Measurements from ENCODE around the gene MTCL1. TPM values are rescaled to one million over a fixed set of nuclear protein-coding genes. Genes with fewer than 3 reads are reported as not detected.

Gene MTCL1
- total and polyA plus RNA-seq, 9 of the 15 experiments (the other 6 are each of a cell fraction or from before 2014, with no cell fraction given): 0.21 to 7.4 (median 3.7) TPM

- H3K9me3 ChIP-seq (replicated peaks; ENCODE audit: control insufficient read depth, insufficient read depth, low read depth, low read length): no peaks in the 10 kb centered on the region
- BruUV-seq (replicated peaks): no TSS peak
- no peaks in the 10 kb centered on the region for H3K9me1 ChIP-seq (ENCODE audit: control insufficient read depth, insufficient read depth, low read length)
- FAIRE-seq (no peak), DNase-seq (ENCODE audit: extremely low read depth in 1 of 4, low spot score in 3 of 4) (no peak), ATAC-seq (no peak)
- ChIA-PET POLR2A (interaction anchor here (0.6 to 0.7 kb wide), 2 partner anchors 220 to 1916 kb away, joined by 3 to 4 read pairs; no protein-coding TSS in a partner anchor), CTCF (ENCODE audit: low intra/inter-chr PET ratio) (no interaction called here)
- intact Hi-C loops (cut with micrococcal nuclease): no loop called here
- no peak overlapping the region for H3K4me2 ChIP-seq (ENCODE audit: insufficient read depth, low read length)
- H3K27me3 ChIP-seq (ENCODE audit: control insufficient read depth in 2 of 2, insufficient read depth in 2 of 2, low read length in 2 of 2): peaks cover 16 to 21% of the 10 kb centered on the region in 2 experiments
- peaks cover 0 to under 1% of the 10 kb centered on the region in 2 experiments; a peak in 1 of 5 replicates for H3K4me1 ChIP-seq (replicated peaks in 1 of 2; ENCODE audit: control insufficient read depth in 2 of 2, insufficient read depth in 2 of 2, low read length in 2 of 2)
- no peak overlapping the region for H3K9ac ChIP-seq (ENCODE audit: insufficient read depth in 1 of 2, low read depth in 2 of 2, low read length in 2 of 2)
- no peaks in the 10 kb centered on the region for H3K36me3 ChIP-seq (ENCODE audit: control insufficient read depth, insufficient read depth, low read length)
- 7% methylated on average over 2 of the region's 2 CpGs for WGBS (ENCODE audit: insufficient coverage, low coverage, missing lambda C conversion rate)
- H3K79me2 ChIP-seq (ENCODE audit: control insufficient read depth, insufficient read depth, low read length): no peaks in the 10 kb centered on the region
- H2AFZ ChIP-seq (ENCODE audit: low read depth, low read length): no peak overlapping the region
- no peak overlapping the region for H3K4me3 ChIP-seq
- H3K27ac ChIP-seq (ENCODE audit: extremely low read depth, low read depth, low read length): no peak overlapping the region
- no peaks in the 10 kb centered on the region for H4K20me1 ChIP-seq (replicated peaks; ENCODE audit: control insufficient read depth, insufficient read depth, low read length)
- in situ Hi-C loops (cut with MboI): no loop called here
- TF ChIP-seq PTTG1 (tag; IDR thresholded peaks at IDR 0.05; ENCODE audit: low read depth): no peak
- TF ChIP-seq ZNF121 (CRISPR knock-in tag; conservative IDR thresholded peaks at IDR 0.05): no peak
- TF ChIP-seq FOXA3 (CRISPR knock-in tag; conservative IDR thresholded peaks at IDR 0.05 in 1 of 2, IDR thresholded peaks at IDR 0.05 in 1 of 2): no peak
- no peak for TF ChIP-seq KDM2B (CRISPR knock-in tag; IDR thresholded peaks at IDR 0.05)
- TF ChIP-seq MAFG (tag; conservative IDR thresholded peaks at IDR 0.05): no peak
- no peak for TF ChIP-seq PURB (CRISPR knock-in tag; IDR thresholded peaks at IDR 0.05; ENCODE audit: low read depth)
- no peak for TF ChIP-seq ARID2 (IDR thresholded peaks at IDR 0.05)
- no peak for TF ChIP-seq ZFP1 (CRISPR knock-in tag; IDR thresholded peaks at IDR 0.05)
- TF ChIP-seq CEBPG (CRISPR knock-in tag; IDR thresholded peaks at IDR 0.05): no peak
- TF ChIP-seq CEBPG (tag; conservative IDR thresholded peaks at IDR 0.05 in 1 of 2, IDR thresholded peaks at IDR 0.05 in 1 of 2): no peak
- no peak for TF ChIP-seq BACH1 (tag; IDR thresholded peaks at IDR 0.05)
- TF ChIP-seq DEAF1 (CRISPR knock-in tag; IDR thresholded peaks at IDR 0.05): no peak
- no peak for TF ChIP-seq ZNF316 (IDR thresholded peaks at IDR 0.05)
- no peak for TF ChIP-seq ZNF3 (CRISPR knock-in tag; IDR thresholded peaks at IDR 0.05)
Measured at GRCh38 chr18:8851659-8852058, 146.3 kb downstream of the MTCL1 start.

All from K562 (cell line).